ENCODE data around the gene NRCAM.

Gene NRCAM

DNA sequence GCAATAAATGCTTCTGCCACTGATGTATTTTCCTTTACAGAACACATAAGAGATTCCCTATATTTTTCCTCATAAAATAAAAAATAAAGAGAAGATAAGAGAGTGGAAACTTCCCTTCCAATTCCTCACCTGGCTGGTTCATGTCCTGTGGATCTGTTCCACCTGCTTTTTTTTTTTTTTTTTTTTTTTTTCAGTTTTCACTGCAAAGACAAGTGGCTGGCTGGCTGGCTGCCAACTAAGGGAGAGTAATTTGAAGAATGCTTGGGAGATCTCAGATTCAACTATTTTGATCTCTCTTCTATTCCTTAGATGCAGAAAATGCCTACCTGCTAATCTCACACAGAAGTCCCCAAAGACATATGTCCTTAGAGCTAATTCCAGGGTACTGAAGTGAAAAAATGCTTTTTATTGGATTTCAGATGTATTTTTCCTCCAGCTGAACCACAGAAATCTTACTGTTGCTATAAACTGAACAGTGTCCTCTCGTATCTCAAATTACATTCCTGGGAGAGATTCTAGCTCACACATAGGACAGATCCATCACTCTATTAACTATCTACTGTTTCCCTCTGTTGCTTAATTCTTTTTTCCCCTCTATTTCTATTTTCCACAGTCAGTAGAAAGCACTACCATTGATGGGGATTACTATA lies 120.8 kb downstream of the NRCAM start:
- peak; percentile 87 for DNase-seq

DNA sequence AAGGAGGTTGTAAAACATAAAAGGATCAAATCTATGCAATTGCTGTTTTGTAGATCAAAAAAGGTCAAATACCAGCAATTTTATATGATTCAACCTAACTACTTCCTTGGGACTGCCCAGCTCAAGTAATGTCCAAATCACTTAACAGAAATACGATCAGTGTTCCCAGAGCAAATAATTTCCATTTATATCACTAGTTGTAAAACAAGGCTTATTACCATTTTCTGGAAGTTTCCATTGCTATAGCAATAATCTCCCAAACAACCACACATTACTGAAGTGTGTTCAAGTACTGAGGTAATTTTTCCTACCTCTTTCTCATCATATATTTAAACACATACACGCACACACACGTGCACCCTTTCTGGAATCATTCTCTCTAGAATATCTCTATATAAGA lies 123.3 kb downstream of the NRCAM start:
- DNase-seq = no peak

DNA sequence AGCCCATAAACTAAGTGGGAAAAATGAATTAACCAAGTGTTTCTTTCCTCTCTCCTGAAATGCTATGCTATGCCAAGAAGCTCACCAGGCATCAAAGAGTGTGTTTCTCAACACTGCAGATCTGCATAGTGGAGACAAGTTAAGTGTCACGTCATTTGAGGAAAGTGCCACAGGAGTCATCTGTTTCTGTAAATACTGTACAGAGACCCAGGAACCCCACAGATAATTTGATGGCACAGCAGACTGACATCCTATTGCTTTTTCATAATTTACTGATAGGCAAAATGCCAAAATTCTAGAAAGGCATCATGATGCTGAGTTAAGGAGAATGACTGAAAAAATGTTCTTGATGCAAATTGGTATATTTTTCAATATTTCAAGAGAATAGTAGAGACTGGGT lies 124.3 kb downstream of the NRCAM start:
- DNase-seq = peak; percentile 21

DNA sequence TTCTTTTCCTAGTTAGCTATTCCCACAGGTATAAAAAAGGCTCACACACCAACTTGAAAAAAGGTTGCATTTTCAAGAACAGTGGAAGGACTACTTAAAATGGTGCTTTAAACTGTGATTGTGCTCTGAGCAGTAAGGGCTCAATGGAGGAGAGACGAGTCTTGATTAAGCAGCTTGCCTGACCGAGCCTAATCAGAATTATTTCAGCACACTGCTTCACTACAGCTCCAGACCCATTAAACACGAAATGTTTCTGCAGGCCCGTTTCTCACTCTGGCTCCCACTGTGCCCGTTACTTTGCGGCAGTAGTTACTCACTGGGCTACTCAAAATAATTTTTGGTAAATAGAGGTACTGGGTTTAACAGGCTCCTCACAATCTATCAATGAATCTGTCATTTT lies 126.0 kb downstream of the NRCAM start:
- no peak for DNase-seq

DNA sequence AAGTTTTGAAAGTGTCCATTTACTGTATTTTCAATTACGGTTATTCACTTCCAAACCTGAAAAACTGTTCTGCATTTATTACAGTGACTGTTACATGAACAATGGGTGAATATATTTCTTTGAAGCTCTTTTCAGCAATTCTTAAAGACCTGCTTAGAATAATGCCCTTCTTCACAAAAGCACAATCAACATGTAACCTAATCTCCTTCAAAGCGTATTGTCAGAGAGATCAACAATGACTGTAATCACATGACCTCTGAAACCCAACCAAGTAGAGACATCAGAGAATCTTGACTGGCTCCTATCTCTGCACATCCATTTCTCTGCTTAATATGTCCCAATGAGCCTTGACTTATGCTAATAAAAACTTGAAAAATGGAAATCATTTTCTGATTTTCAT lies 126.7 kb downstream of the NRCAM start:
- peak; percentile 63 for DNase-seq

DNA sequence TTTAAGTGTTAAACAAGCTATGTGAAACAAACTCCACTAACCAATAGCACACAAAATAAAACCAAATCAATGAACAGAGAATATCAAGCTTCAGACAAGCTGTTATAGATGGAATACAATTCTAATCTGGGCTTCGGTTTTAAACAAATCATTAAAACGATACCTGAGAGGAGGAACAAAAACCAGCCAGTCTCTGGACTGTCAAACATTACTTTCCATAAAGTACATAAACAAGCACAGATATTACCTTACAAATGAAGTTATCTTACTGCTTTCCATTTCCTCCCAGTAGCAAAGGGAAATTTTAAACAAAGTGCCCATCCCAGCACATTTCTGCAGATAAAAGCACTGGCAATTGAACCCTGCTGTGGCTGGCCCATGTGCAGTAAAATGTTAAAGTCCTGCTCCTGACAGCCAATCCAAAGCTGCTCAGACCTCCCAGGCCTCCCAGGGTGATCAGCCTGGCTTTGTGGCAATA lies 128.0 kb downstream of the NRCAM start:
- peak; percentile 21 for DNase-seq

DNA sequence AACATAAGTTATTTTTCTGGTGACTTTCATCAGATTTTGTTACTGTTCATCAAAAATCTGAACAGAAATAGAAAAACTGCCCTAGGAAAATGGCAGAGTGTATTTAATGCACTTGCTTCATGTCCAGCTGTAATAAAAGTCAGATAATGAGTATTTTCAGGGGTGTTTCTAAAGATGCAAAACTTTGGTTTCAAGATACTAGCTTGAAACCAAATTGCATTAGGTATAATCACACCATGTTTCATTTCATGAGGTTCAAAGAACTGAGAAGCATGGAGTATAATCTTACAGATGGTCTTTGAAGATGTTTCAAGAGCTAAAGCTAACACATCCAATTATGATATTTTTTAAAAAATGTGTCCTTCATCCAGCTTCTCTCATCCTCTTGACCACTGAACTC lies 128.9 kb downstream of the NRCAM start:
- no peak for DNase-seq

DNA sequence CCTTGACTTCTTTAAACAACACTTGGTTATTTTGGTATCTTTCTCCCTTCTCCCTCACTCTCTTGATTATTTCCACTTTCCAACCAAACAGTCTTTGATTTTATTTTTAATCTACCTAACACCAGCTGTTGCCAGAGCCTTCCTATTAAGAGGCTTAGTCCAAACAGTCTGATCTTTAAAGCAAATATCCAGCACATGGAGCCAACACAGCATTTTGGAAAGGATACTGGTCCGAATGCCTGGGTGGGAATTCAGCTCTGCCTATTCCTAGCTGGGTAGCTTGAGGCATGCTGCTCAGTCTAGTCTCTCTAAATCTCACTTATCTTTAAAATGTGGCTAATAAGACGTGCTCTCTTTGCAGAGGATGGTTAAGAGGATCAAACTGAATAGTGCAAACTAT lies 129.3 kb downstream of the NRCAM start:
- DNase-seq = no peak

DNA sequence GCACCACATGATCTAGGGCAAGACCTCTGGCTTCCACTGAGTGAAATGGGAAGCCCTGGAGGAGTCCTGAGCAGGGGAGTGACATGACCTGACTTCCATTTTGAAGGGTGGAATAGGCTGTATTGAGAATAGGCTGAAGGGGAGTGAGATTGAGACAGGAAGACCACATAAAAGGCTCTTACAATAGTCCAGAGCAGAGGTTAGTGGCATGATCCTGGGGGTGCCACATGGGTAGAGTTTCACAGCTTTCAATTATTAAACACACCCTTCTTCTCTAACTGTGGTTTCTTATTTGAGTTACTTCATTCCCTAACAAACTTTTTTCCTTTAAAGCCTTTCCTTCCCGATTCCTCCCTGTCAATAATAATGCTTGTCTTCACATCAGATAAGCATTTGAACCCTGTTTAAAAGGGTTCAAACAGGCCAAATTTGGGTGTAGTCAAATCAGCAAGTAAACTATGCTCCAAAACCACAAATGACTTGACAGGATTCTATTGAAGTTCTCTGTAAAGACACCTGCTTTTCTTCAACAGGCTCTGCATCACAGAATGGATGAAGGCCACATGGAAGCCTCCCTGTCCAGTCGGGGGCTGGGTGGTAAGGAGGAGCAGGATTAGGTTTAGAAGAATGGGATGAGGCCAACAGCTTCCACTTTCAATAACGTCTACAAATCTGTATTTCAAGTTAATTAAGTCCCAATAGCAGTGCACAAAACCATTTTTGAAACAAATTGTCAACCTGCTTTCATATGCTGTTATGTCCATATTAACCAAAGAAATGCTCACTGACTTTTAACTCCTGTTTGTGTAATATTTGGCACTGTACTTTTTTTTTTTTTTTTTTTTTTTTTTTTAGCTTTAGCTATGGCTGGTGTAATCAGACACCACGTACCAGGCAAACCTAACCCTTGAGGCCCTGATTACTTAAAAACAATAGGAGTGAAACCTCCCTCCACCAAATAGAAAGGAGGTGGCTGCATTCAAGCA lies 131.9 kb downstream of the NRCAM start:
- DNase-seq = no peak

DNA sequence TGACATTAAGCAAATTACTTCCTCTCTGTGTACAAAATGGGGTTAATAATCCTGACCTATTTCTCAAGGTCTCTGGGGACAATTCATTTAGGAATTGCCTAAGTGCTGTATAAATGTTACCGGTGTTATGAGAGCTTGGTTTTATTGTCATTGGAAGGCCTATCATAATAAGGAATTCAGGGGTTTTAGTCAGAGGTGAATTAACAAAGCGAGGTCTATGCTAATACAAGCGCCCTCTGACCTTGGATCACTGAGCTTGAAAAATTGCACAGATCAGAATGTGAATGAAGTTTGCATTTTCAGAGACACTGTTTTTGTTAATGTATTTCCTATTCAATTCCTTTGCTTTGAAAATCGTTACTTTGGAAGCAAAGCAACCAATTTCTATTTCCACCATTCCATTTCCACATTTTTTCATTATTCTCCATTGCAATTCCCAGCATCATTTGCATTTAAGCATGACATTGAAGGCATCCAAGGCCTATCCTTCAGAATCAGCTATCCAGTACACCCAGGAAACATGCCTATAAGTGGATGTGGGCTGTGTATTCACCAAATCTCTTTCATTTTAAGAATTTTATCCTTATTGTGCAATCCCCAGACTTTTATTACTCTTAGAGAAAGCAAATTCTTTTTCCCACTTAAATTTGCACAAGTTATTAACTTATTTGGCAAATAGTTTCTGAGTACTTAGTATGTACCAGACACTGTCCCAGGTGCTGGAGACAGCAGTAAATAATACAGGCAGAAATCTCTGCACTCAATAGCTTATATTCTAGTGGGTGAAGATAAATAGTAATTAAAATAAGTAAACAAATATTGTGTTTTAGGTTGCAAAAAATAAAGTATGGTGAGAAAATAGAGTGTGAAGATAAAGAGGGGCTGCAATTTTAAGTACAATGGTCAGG lies 133.1 kb downstream of the NRCAM start:
- DNase-seq = no peak

DNA sequence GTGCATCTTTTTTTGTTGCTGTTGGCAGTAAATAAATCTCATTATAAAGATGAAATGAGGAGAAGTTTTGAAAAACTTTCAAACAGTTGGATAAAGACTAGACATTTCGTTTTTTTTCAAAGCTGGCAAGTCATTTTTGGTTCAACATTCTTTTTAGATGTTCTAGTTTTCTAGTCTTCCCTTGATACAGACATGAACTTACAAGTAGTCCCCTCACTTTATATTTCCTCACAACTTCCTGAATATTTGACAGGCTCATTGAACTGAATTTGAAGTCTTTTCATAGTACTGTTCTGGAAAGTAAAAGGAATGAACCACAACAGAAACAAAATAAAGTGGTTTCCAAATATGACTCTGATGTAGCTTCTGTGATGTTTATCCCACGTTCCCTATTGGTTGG lies 134.2 kb downstream of the NRCAM start:
- DNase-seq = no peak

DNA sequence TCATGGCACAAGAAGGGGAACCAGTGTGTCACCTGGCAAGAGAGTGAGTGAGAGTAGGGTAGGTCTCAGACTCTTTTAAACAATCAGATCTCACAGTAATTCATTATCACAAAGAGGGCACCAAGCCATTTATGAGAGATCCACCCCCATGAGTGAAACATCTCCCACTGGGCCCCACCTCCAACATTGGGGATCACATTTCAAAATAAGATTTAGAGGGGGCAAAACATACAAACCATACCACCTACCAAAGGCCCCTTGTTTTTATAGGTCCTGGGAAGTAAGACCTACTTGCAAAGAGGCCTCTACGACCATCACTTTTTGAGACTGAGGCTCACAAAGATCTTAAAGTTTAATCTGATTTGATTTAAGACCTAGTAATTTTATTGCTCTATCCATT lies 134.9 kb downstream of the NRCAM start:
- DNase-seq = no peak

DNA sequence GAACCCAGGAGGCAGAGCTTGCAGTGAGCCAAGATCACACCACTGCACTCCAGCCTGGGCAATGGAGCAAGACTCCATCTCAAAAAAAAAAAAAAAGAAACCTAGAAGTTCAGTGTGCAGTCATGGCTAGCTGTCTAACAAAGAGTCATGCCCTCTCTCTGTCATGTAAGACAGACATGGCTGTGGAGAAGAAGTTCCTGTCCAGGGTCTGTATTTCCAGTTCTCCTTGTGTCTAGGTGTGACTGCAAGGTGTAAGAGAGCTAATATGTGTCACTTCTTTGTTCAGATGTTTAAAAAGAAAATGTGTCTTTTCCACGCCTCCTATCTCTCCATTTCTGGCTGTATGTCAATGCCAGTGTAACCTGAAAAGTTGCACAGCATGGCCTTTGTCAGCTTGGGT lies 139.5 kb downstream of the NRCAM start:
- no peak for DNase-seq

DNA sequence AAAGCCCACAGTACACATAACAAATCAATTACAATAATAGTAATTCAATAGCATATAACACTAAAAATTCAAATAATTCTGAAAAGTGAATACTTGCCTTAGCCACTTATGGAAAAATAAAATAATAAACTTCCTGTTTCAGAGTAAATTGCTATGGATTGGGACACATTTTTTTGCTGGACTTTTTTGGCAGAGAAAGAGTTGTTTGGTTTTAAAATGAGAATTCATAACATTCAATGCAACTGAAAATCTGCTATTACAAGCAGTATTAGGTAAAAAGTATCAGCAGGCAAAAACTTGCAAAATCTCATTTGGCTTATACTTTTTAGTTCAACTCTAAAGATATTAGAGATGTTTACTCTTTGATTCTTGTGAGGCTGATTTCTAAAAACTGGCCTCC lies 141.7 kb downstream of the NRCAM start:
- DNase-seq = no peak

DNA sequence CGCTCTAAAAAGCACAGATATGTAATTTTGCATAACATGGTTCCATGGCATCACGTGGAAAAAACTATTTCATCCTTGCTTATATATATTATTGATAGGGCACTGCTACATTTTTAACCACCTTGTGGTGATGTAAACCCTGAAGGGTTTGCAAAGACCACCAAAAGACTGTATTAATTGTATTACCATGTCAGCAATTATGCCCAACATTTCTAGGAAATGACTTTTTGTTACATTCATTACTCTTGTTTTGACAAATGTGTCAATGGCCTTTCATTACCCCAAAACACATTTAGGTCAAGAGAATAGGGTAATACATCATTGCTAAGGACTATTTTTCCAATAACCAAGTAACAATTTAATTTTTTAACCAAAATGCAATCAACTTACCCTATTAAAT lies 142.2 kb downstream of the NRCAM start:
- no peak for DNase-seq

DNA sequence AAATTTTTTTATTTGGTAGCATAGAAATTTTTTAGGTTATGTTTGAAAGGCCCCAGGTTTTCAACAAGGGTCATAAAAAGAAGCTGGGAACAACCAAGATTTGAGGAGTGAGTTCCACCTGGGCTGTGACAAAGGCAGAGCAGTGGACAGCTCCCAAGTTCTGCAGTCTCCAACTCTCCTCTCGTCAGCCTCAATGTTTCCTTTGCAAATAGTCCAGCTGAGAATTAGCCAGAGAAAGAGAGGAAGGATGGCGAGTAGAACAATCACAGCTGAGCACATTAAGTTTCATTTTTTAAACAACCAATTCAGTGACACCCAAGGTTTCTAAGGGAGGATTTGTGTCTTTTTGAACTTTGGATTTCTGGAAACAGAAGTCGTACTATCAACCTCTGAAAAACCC lies 143.2 kb downstream of the NRCAM start:
- DNase-seq = no peak

DNA sequence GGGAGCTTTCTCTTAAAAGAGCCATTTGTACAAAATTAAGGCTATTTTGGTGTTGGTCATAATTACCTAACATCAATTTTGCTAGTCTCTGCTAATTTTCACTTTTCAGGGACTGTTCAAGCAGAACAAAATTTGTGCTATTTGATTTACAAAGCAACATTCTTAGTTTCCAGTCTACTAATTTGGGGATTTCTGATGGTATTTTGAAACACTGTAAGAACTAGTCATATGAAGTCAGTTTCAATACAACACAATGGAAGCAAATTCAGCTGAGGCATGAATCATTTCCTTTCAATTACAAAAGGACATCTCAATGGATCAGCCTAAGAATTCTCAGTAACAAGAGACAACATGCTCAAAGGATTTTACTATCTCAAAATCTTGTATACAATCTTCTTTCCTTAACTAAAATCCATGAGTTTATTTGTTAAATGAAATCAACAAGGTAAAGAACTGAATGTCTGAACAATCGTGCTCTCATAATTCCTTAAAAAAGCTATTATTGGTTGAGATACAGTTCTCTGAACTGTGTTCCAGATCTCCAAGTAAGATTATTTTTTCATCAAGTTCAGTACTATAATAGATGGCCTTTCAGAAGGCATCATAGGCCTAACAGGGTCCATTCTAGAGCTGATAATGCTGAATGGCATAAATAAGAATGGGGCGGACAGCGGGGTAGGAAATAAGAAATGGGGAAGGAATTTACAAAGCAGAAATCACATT lies 144.6 kb downstream of the NRCAM start:
- no peak for DNase-seq

DNA sequence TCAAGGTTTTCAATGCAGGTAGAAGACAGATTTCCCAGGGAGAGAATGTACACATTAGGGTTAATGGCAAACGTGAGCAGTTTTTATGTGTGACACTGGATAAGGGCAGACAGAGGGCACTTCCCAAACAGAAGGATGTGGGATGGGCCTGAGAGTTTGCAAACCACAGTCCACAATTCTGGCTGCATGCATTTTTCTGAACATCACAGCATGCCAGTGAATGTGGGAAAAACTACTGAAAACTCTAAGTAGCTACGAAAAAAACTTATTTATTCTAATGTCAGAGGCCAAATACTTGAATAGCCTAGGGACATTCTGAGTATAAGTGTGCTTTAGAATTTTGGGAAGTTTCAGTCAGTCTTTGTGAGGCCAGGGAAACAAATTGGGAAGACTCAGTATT lies 145.9 kb downstream of the NRCAM start:
- no peak for DNase-seq

DNA sequence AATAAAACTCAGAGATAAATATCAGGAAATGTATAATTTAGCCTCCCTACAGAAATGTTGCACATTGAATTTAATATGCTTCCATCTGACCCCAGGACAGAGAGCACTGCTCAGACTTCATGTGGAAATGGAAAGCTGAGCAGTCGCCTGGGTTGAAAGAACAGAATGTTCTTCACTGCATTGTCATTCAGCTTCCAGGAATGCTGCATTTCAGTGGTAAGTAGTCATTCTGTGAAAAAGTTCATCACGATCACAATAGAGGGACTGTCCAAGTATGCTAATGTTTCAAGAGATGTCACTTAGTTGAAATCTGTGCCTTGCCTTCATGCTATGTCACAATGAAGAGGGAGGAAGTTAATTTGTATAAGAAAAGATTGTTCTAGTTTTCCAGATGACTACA lies 147.3 kb downstream of the NRCAM start:
- DNase-seq = no peak

DNA sequence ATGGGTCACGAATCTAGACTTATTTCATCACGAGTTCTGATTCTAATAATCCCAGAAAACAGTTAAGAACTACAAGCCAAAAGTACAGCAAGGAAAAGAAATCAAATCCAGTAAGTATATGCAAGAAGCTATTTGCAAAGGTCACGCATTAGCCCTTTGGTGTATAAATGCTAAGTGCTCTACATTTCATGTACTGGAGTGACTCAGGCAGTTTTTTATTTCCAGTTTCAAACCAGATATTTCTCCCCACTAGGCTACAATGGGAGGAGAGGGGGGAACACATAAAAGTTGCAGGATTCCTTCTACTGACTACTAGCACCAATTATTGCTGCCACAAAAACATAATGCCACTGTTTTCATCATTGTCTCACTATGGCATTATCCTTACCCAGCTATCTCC lies 148.0 kb downstream of the NRCAM start:
- DNase-seq = no peak

DNA sequence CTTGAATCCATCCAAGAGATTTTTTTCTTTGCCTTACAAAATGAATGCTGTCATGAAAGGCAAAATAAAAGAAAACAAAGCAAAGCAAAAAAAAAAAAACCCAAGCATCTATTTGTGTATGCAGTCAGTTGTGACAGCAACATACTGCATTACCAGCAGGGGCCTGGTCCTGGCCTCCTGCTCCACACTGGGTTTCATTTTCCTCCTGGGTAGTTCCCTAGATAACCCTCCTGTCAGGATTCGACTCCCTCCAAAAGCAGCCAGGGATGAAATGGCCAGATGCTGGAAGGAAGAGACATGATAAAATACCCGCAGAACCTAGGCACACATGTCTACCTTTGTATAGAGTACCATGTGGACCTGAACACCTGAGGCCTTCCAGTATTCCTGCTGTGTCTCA lies 148.6 kb downstream of the NRCAM start:
- no peak for DNase-seq

DNA sequence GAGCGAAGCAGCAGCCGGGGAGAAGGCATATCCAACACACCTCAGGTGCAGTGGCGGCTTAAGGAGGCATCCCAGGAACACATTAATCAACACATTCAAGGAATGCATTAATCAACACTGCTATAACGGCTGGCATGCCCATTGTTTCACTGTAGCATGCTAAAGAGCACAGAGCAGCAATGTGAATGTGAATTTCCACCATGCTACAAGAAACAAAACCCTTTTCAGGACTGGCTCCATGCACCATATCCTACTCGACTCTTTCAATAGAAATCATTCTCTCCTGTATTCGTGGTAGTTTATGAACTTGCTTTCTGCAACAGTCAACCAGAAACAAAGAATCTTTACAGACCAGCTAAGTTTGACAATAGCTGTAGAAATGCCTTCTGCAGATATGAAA lies 149.0 kb downstream of the NRCAM start:
- no peak for DNase-seq

DNA sequence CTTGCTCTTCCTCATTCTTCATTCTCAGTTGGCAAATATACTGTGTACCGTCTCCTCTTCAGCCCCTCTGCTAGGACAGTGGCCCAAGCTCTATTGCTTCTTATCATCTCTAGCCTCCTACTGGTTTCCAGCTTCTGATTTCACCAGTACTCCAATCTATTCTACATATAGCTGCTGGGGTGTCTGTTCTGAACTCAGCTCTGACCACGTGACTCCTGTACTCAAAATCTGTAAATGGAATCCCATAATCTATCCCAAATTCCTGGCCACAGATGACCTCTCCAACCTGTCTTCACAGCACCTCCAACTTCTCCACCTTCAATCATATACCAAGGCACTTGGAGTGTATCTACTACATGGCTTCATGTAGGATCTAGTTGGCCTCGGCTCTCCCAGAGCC lies 152.9 kb downstream of the NRCAM start:
- no peak for DNase-seq

Measured in NCI-H2227 treated with DMSO at 0.1 percent for 48 hours (cell line).